ENCODE results near the gene LRRC27.

The LRRC27 gene

GRCh38 chr10:132360766-132361447 is 28.9 kb downstream of the LRRC27 start:
- no peak for DNase-seq

GRCh38 chr10:132361581-132362101 is 29.6 kb downstream of the LRRC27 start:
- DNase-seq: no peak

GRCh38 chr10:132362151-132362611 is 30.2 kb downstream of the LRRC27 start:
- no peak for DNase-seq

GRCh38 chr10:132363376-132363775 is 31.4 kb downstream of the LRRC27 start:
- DNase-seq: no peak

- DNase-seq: no peak
These were observed 32.1 kb downstream of the LRRC27 start for GRCh38 chr10:132363921-132364593.

GRCh38 chr10:132364594-132364970 is 32.6 kb downstream of the LRRC27 start:
- DNase-seq: no peak

- no peak for DNase-seq
These were observed 33.1 kb downstream of the LRRC27 start for GRCh38 chr10:132365102-132365501.

- DNase-seq: no peak
These were observed 34.0 kb downstream of the LRRC27 start for GRCh38 chr10:132366006-132366405.

- no peak for DNase-seq
These were observed 34.5 kb downstream of the LRRC27 start for GRCh38 chr10:132366499-132366898.

GRCh38 chr10:132368391-132368790 is 36.4 kb downstream of the LRRC27 start:
- DNase-seq: no peak

- DNase-seq: no peak
These were observed 37.1 kb downstream of the LRRC27 start for GRCh38 chr10:132368881-132369635.

- no peak for DNase-seq
These were observed 37.7 kb downstream of the LRRC27 start for GRCh38 chr10:132369636-132370185.

- DNase-seq: no peak
These were observed 38.7 kb downstream of the LRRC27 start for GRCh38 chr10:132370426-132371340.

GRCh38 chr10:132371641-132372081 is 39.7 kb downstream of the LRRC27 start:
- DNase-seq: no peak

GRCh38 chr10:132372516-132373095 is 40.6 kb downstream of the LRRC27 start:
- no peak for DNase-seq

- no peak for DNase-seq
These were observed 41.4 kb downstream of the LRRC27 start for GRCh38 chr10:132373241-132373955.

- DNase-seq: no peak
These were observed 42.2 kb downstream of the LRRC27 start for GRCh38 chr10:132374176-132374575.

GRCh38 chr10:132374612-132375011 is 42.6 kb downstream of the LRRC27 start:
- no peak for DNase-seq

GRCh38 chr10:132375116-132375794 is 43.3 kb downstream of the LRRC27 start:
- DNase-seq: no peak

GRCh38 chr10:132375795-132376297 is 43.9 kb downstream of the LRRC27 start:
- no peak for DNase-seq

Data from retina (tissue), 1 donor.